Activated gamma-delta T cell treated with anti-CD3 and anti-CD28 coated beads, Interleukin-2, amount 50 U/mL, for 16 hours (primary cell): Measurements from ENCODE around the gene WNK3.

Source experiments
- DNase-seq: peaks from one replicate; pipeline ENCODE4 v3.0.0-alpha.2; 2020; ENCODE audit warnings: low read depth

The WNK3 gene

GRCh38 chrX:54166915-54167314 is 190.9 kb downstream of the WNK3 start:
- no peak for DNase-seq

GRCh38 chrX:54157561-54157960 is 200.3 kb downstream of the WNK3 start:
- DNase-seq = no peak
